Esophagus muscularis mucosa (tissue), 3 donors: ENCODE results near the gene PIM2.

ENCODE experiments used
- POLR2A ChIP-seq: fragments of 450-650 bp; IDR thresholded peaks from one replicate; pipeline ENCODE4 v1.6.1; 2017; ENCODE audit warnings: antibody characterized with exemption, moderate library complexity, mild to moderate bottlenecking, low read depth
- TF ChIP-seq, protein P1 (sequence below), 3 experiments: fragments of 200-600 bp in 2 of 3; fragments of 450-650 bp in 1 of 3; sonication (generic) in 2 of 3; IDR thresholded peaks; one replicate each; pipeline ENCODE4 v1.5.1; 2017 to 2019; ENCODE audit warnings: antibody characterized with exemption in 3 of 3, mild to moderate bottlenecking in 2 of 3, moderate library complexity in 1 of 3

GRCh38 chrX:48894891-48895290 is 23.9 kb downstream of the PIM2 start:
- TF ChIP-seq, protein P1, sequence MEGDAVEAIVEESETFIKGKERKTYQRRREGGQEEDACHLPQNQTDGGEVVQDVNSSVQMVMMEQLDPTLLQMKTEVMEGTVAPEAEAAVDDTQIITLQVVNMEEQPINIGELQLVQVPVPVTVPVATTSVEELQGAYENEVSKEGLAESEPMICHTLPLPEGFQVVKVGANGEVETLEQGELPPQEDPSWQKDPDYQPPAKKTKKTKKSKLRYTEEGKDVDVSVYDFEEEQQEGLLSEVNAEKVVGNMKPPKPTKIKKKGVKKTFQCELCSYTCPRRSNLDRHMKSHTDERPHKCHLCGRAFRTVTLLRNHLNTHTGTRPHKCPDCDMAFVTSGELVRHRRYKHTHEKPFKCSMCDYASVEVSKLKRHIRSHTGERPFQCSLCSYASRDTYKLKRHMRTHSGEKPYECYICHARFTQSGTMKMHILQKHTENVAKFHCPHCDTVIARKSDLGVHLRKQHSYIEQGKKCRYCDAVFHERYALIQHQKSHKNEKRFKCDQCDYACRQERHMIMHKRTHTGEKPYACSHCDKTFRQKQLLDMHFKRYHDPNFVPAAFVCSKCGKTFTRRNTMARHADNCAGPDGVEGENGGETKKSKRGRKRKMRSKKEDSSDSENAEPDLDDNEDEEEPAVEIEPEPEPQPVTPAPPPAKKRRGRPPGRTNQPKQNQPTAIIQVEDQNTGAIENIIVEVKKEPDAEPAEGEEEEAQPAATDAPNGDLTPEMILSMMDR (IDR thresholded peaks at IDR 0.05): no peak
- no peak for TF ChIP-seq POLR2A
